ENCODE data around the gene SMYD4.
"Not testable (repeated sequence)": the region's sequence is repeated elsewhere in the genome, so short reads cannot be mapped to it uniquely, and the experiment has no call there.

Gene SMYD4

DNA sequence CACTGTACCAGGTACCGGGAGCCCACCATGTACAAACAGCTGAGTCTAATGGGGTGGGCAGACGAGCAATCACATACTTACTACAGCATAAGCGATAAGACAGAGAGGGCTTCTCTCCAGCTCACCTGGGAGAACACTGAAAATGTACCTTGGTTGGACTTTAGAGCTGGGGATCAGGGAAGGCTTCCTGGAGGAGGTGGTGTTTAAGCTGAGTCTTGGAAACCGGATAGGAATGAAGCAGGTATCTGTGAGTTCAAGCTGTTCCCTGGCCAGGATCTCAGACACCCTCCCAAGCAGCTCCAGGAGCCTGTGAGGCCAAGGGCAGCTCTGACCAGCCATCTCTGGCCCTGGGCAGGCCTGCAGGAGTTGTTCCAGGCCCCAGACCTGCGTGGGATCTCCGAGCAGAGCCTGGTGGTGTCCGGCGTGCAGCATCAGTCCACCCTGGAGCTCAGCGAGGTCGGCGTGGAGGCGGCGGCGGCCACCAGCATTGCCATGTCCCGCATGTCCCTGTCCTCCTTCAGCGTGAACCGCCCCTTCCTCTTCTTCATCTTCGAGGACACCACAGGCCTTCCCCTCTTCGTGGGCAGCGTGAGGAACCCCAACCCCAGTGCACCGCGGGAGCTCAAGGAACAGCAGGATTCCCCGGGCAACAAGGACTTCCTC lies 75.8 kb downstream of the SMYD4 start:
- DNase-seq = no peak

DNA sequence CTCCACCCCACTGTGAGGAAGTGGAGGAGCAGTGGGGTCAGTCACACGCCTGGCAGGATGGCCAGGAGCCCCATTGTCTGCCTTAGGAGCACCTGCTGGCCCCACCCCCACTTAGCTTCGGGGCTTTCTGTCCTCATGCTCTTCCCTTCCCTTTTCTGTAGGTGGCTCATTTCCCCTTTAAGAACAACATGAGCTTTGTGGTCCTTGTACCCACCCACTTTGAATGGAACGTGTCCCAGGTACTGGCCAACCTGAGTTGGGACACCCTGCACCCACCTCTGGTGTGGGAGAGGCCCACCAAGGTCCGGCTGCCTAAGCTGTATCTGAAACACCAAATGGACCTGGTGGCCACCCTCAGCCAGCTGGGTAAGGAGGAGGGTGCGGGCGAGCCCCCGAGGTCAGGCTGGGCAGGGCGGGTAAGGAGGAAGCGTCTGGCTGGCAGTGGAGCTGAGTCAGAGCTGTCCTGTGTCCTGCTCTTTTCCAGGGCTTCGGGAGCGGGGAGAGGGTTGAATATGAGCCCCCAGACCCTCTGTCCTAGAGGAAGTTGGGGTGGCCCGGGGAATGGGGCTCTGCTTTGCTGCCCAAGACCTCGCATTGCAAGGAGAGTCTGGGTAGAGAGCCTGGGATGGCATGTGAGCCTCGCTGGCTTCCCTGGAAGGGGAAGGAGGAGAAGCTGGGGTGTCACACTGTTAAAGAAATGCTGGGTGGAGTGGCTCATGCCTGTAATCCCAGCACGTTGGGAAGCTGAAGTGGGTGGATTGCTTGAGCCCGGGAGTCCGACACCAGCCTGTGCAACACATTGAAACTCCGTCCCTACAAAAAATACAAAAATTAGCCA lies 77.1 kb downstream of the SMYD4 start:
- peak in 1 of 2 donors; percentile 17 for DNase-seq

- DNase-seq = no peak
These were observed 79.1 kb downstream of the SMYD4 start for GRCh38 chr17:1750628-1751027.

GRCh38 chr17:1746975-1747543 lies 82.6 kb downstream of the SMYD4 start:
- no peak for DNase-seq

- DNase-seq = no peak
These were observed 84.1 kb downstream of the SMYD4 start for GRCh38 chr17:1745513-1746020.

DNA sequence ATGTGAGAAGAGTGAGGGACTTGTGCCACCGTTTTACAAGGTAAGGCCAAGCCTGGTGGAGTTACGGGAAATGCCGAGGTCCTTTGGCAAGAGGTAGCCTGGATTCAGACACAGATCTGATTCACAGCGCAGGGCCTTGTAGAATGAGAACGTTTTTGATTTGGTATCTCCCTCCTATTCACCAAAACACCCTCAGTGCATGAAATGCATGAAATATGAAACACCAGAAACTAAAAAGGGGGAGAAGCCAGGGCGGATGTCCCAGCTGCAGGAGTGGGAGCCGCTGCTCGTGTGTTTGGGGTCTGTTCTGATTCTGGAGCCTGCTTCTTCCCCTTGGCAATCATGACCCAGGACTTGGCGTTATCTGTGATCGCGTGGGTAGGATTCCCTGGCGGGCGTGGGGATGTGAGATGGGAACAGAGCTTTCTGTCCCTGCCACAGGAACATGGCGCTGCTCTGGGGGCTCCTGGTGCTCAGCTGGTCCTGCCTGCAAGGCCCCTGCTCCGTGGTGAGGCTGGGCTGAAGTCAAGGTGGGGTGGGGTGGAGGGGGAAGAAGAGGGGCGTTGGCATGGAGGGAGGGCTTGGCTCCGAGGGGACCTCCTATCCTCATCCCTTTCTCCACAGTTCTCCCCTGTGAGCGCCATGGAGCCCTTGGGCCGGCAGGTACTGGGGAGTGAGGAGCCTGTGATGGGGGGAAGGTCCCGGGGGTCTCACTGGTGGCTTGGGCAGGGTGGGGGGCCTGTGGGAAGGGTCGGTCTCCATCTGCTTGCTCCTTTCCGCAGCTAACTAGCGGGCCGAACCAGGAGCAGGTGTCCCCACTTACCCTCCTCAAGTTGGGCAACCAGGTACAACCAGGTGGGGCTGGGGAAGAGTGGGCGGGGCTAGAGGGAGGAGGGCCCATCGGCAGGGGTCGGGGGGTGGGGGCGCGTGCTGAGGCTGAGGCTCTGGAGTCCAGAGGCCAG lies 84.9 kb downstream of the SMYD4 start:
- no peak for DNase-seq

DNA sequence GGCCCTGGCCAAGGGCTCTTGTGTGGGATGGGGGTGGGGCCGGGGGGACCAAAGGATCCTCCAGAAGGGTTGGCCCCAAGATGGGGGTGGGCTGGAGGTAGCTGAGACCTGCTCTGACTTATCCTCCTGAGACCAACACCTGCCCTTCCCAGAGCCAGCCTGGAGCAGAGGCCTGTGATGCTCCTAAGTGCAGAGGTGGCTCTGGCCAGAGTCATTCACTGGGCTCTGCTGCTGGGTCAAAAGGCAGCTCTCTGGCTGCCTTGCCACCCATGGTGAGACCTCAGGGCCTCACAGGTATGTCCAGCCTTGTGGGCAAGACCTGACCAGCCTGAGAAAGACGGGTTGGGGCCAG lies 86.6 kb downstream of the SMYD4 start:
- DNase-seq = no peak

- no peak for DNase-seq
These were observed 87.2 kb downstream of the SMYD4 start, which contains the start of gene SERPINF2 for GRCh38 chr17:1742371-1743087. Gene SERPINF2, plus strand, starts transcription at chr17:1742871. Its CDS starts 2,125 bp downstream, at chr17:1744996.

DNA sequence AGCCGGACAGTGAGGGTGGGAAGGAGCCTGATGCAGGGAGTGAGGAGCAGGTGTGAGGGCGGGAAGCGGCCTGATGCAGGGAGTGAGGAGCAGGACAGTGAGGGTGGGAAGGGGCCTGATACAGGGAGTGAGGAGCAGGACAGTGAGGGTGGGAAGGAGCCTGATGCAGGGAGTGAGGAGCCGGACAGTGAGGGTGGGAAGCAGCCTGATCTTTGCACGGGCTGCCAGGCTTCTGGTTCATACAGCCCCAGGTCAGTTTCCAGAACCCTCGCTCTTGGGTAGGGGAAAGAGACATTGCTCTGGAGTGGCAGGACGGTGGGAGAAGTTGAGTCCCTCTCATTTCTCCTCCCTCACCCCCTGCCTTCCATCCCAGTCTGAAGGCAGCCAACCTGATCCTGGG lies 87.8 kb downstream of the SMYD4 start:
- DNase-seq = not testable (repeated sequence)

- DNase-seq = no peak
These were observed 92.0 kb downstream of the SMYD4 start for GRCh38 chr17:1737531-1738291.

GRCh38 chr17:1736348-1737281 lies 93.1 kb downstream of the SMYD4 start:
- DNase-seq = peak in 1 of 2 donors; percentile 27

GRCh38 chr17:1735834-1736347 lies 93.8 kb downstream of the SMYD4 start:
- DNase-seq = no peak

DNA sequence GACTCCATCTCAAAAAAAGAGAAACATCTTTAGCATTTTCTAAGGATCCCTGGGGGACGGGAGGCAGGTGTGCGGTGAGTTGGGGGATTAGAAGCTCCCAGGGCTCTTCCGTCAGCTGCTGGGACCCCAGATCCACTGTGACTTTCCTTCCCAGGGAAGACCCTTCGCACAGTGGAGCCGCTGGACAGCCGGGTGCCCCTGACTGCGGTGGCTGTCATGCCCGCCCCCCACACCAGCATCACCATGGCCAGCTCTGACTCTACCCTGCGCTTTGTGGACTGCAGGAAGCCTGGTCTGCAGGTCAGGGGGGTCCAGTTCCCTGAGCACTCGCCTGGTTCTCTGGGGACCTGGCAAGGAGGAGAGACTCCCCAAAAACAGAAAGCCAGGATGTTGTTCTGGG lies 94.3 kb downstream of the SMYD4 start:
- no peak for DNase-seq

DNA sequence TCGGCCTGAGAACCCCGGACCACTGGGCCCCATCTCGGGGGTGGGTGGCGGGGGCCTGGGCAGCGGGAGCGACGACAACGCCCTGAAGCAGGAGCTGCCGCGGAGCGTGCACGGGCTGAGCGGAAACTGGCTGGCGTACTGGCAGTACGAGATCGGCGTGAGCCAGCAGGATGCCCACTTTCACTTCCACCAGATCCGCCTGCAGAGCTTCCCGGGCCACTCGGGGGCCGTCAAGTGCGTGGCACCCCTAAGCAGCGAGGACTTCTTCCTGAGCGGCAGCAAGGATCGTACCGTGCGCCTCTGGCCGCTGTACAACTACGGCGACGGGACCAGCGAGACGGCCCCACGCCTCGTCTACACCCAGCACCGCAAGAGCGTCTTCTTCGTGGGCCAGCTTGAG lies 95.9 kb downstream of the SMYD4 start:
- DNase-seq = no peak

- no peak for DNase-seq
These were observed 96.8 kb downstream of the SMYD4 start for GRCh38 chr17:1732833-1733321.

GRCh38 chr17:1732241-1732832 lies 97.4 kb downstream of the SMYD4 start:
- DNase-seq = no peak

DNA sequence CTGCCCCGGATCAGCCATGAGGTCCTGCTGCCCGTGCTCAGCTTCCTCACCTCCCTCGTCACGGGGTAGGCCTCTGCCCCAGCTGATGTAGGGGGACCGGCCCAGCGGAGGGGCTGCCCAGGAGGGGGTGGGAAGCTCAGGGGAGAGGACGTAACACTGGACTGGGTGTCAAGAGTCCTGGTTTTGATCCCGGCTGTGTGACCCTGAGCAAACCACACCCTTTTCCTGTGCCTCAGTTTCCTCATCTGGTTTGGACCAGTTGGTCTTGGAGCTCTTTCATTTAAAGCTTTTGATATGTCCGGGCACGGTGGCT lies 98.6 kb downstream of the SMYD4 start:
- no peak for DNase-seq

- no peak for DNase-seq
These were observed 99.1 kb downstream of the SMYD4 start for GRCh38 chr17:1730326-1731193.
